ENCODE results near the gene DNAJA3. TPM values are rescaled to one million over a fixed set of nuclear protein-coding genes. Genes with fewer than 3 reads are reported as not detected.

Gene DNAJA3
- total RNA-seq, 4 donors from 2014 or later: 37.4 to 44.1 (median 40.8) TPM

GRCh38 chr16:4403133-4403949 is 22.3 kb upstream of the DNAJA3 start:
- DNase-seq (ENCODE audit: low spot score in 2 of 2): no peak
- TF ChIP-seq CTCF (IDR thresholded peaks at IDR 0.05) (no peak), POLR2A (IDR thresholded peaks at IDR 0.05) (no peak)
- intact Hi-C loops (cut with DNase I; ENCODE audit: low total_unique reads): no loop called here
- WGBS, 2 donors: 81% methylated on average over 20 to 24 of the region's 24 CpGs
- H3K4me3 ChIP-seq (ENCODE audit: low read depth, poor library complexity, severe bottlenecking): no peak overlapping the region

GRCh38 chr16:4404247-4404966 is 21.3 kb upstream of the DNAJA3 start:
- no peak overlapping the region for H3K4me3 ChIP-seq (ENCODE audit: low read depth, poor library complexity, severe bottlenecking)
- intact Hi-C loops (cut with DNase I; ENCODE audit: low total_unique reads): loop anchor here (2.0 kb wide), 1 partner anchor 46 kb away; no protein-coding TSS in a partner anchor
- TF ChIP-seq POLR2A (IDR thresholded peaks at IDR 0.05) (no peak), CTCF (IDR thresholded peaks at IDR 0.05) (no peak)
- WGBS, 2 donors: 78 to 80% methylated on average over 20 of the region's 20 CpGs
- peak in 1 of 2 donors; percentile 86 for DNase-seq (ENCODE audit: low spot score in 2 of 2)

GRCh38 chr16:4404967-4405696 is 20.5 kb upstream of the DNAJA3 start:
- WGBS, 2 donors: 91 to 93% methylated on average over 24 of the region's 24 CpGs
- no peak for TF ChIP-seq POLR2A (IDR thresholded peaks at IDR 0.05)
- TF ChIP-seq CTCF (IDR thresholded peaks at IDR 0.05): no peak
- DNase-seq (ENCODE audit: low spot score in 2 of 2): no peak
- no peak overlapping the region for H3K4me3 ChIP-seq (ENCODE audit: low read depth, poor library complexity, severe bottlenecking)
- intact Hi-C loops (cut with DNase I; ENCODE audit: low total_unique reads): loop anchor here (2.0 to 5.0 kb wide), 2 partner anchors 46 to 118 kb away; no protein-coding TSS in a partner anchor

- no peak overlapping the region for H3K4me3 ChIP-seq (ENCODE audit: low read depth, poor library complexity, severe bottlenecking)
- 94% methylated on average over 11 to 22 of the region's 22 CpGs for WGBS, 2 donors
Measured at GRCh38 chr16:4407543-4408322, 17.9 kb upstream of the DNAJA3 start.

More at GRCh38 chr16:4407543-4408322, 17.9 kb upstream of the DNAJA3 start:
- no peak for TF ChIP-seq CTCF (IDR thresholded peaks at IDR 0.05)
- TF ChIP-seq POLR2A (IDR thresholded peaks at IDR 0.05): no peak
- DNase-seq (ENCODE audit: low spot score in 2 of 2): no peak
- intact Hi-C loops (cut with DNase I; ENCODE audit: low total_unique reads): loop anchor here (5.0 kb wide), 1 partner anchor 120 kb away; no protein-coding TSS in a partner anchor

Data from lower leg skin (tissue), 4 donors.